HG03159 (cell line): ENCODE measurements around the gene MRRF.

ENCODE experiments used
- ATAC-seq: cut with Tn5 transposase; IDR thresholded peaks from one replicate; pipeline ENCODE4 v1.9.1; 2021; ENCODE audit warnings: mild to moderate bottlenecking, moderate library complexity; ENCODE audit not compliant: unreplicated experiment

MRRF gene

DNA sequence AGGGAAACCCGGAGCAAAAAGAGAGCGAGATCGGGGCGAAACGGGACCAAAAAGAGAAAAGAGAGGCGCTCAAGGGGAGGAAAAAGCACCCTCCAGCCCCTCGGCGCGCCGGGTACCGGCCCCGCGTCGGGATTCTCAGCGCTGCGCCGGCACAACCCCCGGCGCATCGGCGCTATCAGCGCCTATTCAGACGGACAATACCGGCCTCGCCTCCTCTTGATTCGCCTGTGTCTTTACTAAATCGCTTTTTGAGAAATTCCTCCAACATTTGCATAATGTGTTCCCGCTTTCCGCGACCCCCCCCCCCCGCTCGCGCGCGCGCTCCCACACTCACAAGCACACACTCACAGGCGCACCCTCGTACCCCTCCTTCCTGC lies 36.5 kb upstream of the MRRF start:
- no peak for ATAC-seq

DNA sequence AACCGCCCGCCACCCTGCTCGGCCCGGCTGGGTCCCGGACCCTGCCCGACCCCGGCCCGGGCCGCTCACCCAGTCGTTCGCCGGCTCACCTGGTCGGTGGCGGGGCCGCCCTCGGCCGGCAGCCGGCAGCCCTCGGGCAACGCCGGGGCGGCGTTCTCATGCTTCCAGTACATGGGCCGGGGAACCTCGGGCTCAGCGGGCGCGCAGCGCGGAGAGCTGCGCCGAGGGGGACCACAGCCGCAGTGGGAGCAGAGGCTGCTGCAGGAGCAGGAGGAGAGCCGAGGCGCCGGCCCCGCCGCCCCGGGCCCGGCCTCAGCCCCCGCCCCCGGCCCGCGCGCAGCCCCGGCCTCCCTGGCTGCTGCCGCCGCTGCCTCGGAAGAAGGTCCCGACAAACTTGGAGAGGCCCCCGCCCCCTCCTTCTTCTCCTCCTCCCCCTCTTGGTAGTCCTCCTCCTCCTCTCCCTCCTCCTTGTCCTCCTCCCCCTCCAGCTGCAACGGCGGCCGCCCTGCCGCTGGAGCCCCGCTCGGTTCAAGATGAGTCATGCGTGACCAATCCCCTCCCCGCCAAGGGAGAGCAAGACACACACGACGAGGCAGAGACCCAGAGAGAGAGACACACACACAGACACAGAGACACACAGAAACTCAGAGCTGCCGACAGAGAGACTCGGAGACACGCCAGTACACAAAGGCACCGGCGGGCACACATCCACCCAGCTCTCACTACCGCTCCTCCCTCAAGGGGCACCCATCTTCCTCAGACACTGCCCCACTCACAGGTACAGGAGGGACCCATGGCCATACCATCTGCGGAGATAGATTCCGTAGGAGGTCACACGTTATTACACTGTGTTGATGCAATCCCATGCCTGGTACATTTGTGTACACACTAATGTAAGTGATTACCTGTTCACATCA lies 35.9 kb upstream of the MRRF start, which contains the start of gene LHX6:
Gene LHX6, minus strand, starts transcription at position 390 of the 917 bp plus-strand sequence. Its CDS starts 217 bp downstream, at position 173.
- ATAC-seq = no peak

DNA sequence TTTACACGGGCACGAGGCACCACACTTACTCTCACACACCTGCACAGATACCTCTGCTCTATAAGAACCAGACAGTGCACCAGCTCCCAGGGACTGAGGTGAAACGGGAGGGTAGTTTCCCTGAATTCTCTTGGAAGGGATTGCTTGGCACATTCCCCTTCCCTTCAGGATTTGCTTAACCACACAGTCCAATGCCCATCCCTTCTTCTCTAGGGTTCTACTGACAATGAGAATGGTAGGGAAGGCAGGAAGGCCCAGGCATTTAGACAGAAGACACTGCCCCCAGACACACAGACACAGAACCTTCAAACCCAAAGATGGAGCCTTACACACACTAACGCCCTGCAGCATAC lies 35.2 kb upstream of the MRRF start:
- no peak for ATAC-seq

DNA sequence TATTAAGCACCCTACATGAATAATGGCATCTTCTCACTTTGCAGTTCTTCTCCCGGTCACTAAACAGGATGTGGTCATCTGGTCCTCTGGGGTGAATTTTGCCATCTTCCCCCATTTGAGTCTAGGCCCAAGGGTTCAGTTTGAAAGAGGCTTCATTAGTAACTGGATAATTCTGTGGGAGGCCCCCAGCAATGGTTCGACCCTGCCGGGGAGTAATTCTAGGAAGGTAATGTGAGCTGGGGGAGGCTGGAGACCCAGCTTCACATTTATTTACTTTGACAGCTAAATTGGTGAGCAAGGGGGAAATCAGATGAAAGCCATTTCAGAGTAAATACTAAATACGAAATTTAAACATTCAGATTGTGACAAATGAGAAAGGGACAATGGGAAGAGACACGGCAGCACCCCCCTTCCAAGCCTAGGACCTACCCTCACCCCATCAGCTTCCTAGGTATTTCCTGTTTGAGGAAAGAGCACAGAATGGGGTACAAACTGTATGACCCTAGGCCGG lies 31.8 kb upstream of the MRRF start:
- ATAC-seq = no peak

- no peak for ATAC-seq
Measured at GRCh38 chr9:122234022-122234748, 30.5 kb upstream of the MRRF start.

DNA sequence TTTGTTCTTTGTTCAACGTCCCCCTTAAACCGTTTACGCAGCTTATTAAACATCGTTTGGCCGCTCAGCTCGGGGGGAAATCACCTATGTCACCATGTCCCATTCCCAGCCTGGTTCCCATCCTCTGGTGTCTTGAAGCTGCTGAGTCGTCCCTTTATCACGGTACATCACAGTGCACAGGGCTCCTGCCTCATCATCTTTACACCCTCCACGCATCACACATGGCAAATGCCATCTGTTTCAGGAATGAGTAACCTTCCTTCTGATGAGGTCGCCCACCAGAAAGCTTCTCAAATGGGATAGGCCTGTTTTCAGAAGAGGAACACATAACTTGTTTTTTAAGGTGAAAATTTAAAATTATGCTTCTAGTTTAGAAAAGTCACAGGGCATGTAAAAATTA lies 28.0 kb upstream of the MRRF start:
- ATAC-seq = no peak

DNA sequence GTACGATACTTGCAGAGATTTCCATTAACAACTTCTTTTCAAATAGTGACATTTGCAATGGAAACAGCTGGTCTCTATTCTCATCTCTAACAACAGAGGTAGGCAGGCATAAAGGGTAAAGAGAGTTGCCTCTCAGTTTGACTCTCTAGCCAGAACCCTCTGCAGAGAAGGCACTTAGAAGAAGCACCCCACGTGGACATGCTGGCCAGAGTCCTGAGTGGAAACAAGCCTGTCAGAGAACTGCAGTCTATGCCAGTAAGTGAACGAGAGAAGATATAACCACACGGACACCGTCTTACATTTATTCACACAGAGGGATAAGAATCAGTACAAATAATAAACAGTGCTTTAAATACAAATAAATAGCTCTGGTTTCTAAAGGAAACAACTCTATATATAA lies 25.0 kb upstream of the MRRF start:
- ATAC-seq = no peak

DNA sequence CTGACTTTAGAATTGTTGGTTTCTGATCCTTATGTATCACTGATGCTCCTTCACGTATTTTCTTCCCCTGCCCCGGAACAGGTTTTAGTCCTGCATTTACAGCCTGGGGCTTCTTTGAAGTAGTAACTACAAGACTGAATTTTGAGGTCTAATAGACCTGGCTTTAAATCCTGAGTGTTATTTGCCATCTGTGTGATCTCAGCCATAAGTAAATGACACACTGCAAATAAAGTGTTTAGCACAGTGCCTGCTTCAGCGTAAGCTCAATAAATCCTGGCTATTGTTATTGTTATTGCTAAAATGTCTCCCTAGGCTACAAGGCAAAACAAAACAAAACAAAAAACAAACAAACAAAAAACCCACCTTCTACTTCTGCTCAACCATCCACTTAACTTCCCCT lies 20.3 kb upstream of the MRRF start:
- no peak for ATAC-seq

GRCh38 chr9:122246666-122247065 lies 18.0 kb upstream of the MRRF start:
- ATAC-seq = no peak

DNA sequence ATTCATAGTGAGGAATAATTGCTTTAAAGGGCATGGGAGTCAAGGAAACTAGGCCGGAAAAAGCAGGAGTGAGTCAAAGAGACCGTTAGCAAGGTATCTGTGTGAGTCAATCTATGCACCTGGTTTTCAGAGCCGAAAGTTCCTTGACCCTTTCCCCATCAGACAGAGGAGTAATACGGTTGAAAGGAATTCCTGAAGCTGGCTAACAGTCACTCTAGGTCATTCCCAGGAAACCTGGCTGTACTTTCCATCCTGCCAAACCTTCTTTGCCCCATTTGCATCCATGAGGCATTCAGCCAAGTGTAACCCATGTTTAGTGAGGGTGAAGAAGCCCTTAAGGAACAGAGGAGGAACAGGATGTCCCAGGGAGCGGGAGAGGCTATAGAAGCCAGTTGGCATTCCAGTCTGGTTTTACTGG lies 16.2 kb upstream of the MRRF start:
- no peak for ATAC-seq

GRCh38 chr9:122251351-122251750 lies 13.3 kb upstream of the MRRF start:
- ATAC-seq = no peak

DNA sequence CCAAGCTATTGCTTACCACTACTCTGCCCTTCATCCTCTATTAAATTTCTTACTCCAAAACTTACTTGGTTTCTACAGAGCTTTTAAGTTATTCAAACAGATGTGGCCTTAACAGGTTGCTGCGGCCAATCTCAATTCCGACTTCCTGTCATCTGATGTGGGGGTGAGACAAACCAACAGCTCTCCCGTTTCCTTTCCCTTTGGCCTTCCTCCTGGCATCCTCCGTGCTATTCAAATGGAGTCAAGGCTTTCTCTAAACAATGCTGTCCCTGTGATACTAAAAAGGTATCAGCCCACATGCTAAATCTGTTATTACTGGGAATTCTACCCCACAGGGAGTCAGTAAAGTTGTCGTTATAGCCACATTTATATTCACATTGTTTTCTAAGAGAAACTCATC lies 11.9 kb upstream of the MRRF start:
- no peak for ATAC-seq

GRCh38 chr9:122254761-122255160 lies 9.9 kb upstream of the MRRF start:
- no peak for ATAC-seq

DNA sequence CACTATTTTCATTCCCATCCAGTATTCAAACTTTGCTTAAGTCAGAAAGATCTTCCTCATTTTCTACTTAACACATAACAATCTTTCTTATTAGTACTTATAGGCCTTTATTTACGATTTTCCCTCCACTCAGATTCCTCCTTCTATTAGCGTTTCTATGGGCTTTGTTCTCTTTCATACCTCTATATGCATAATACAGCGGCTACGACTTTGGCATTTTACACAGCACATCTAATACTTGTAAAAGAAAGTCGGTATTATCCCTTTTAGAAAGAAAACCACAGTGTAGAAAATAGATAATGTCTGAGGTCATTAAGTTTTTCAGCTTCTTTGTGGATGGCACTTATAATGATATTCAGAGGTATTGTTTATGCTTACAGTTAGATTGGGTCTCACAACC lies 8.5 kb upstream of the MRRF start:
- ATAC-seq = no peak

- ATAC-seq = no peak
Measured at GRCh38 chr9:122258886-122259415, 5.7 kb upstream of the MRRF start.

GRCh38 chr9:122261469-122261881 lies 3.2 kb upstream of the MRRF start:
- no peak for ATAC-seq

DNA sequence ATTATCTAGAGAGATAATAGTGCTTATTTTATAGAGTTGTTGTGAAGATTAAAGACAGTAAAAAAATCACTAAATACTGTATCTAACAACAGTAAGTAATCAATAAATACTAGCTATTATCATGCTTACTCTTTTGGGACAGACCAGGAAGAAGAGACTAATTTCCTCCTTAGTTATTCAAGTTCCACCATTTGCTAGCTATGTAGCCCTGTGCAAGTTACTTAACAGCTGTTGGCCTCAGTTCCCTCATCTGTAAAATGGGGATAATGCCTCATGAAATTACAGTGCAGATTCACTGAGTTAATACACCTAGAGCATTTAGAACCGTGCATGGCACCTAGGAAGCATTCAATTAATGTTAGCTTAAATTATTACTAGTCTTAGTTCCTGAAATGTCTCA lies 2.6 kb upstream of the MRRF start:
- no peak for ATAC-seq

DNA sequence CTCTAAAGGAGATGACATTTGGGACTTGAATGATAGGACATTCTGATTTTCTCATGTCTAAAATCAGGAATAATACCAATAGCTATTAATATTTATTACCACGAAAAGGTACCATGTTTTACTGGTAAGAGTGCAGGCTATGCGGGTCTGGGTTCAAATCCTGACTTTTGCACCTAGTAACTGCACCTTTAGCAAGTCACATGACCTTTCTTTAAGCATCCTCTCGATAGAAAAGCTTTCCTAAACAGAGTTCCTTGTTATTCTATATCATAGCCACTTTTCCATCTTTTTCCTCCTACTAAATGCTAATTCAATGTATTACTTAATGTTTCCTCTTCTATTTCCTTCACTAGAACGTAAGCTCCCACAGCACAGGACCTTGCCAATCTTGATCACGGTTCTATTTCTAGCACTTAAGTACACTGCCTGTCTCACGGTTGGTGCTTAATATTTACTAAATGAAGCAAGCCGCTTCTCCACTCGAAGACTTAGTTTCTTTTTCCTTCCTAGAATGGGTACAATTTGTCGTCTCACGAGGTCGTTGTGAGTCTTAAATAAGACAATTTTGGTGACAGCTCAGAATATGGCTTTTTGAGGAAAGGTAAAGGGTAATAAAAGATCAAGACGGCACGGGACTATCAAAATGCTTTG lies 858 bp upstream of the MRRF start:
- ATAC-seq = no peak

DNA sequence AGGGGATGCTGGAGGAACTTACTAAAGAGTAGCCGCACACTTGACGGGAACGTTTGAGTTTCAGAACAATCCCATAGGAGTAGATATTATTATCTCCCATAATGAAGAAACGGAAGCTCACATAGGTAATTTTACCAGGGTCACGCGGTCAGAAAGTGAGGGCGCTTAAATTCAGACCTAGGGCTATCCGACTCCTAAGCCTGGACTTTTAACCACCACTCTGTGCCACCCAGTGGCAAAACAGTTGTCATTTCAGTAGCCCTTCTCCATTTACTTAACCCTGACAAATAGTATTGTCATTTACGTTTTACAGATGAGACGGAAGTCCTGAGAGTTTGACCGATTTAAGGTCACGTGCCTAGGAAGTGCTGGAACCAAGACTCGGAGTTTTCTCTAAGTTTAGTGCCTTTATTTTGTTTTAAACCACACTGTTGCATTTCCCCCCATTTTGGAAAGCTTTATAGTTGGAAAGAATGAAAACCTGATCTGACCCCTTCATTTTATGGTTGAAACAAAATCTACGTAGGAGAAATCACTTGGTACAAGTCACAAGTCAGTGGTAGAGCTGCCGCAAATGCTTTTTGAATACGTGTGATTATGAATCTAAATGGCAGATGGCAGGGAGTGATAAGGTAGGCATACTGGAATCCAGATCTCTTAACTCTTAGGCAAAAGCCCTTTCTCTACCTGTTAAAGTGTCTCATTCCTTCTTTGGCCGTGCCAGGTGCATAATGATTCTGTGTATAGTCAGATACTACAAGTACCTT lies 650 bp downstream of the MRRF start:
- ATAC-seq = peak; percentile 38

DNA sequence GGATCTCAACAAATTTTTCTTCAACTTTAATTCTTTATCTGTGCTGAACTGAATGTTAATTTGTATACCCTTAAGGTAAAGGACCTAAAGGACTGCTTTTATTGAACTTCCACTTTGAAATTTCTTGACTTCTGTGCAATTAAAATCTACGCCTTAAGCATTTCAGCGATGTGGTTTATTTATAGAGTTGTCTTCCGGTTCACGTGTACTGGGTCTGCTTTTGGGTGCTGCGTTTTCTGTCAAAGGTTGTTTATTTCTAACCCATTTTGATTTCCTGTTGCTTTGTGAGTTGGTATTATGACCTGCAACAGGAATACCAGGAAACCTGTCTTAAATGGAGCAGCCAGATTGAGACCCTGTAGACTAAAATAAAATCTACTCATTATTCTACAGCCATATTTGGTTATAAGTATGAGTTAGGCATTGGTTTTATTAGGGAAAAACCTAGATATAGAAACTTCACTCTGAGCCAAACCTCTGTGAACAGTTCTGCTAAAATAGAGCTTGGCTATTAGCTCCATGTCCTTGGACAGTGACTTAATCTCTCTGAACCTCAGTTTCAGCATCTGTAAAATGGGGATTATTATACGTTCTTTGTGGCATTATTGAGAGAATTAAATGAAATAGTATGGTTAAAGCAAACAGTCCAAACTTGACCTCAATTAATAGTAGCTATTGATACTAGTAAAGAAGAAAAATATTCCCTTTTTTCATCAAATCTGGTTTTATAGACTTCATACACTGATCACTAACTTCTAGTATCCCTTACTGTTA lies 3.5 kb downstream of the MRRF start:
- no peak for ATAC-seq
